Liver (tissue), 3 donors: ENCODE data around the gene CFAP99.

Source experiments
- ATF3 ChIP-seq: IDR thresholded peaks from 2 replicates; pipeline ENCODE4 v1.6.1; 2016; ENCODE audit warnings: antibody characterized with exemption
- CTCF ChIP-seq: fragments of 150-350 bp; IDR thresholded peaks from 2 replicates; pipeline ENCODE4 v1.5.1; 2017; ENCODE audit warnings: improper control_type of control experiment, low read depth, low read length; ENCODE audit not compliant: missing input control
- EGR1 ChIP-seq, 2 donors: IDR thresholded peaks; 2 replicates each; pipeline ENCODE4 v1.6.1; 2016 to 2018; ENCODE audit warnings: antibody characterized with exemption in 2 of 2, low read depth in 2 of 2
- JUND ChIP-seq, 2 donors: IDR thresholded peaks; 2 replicates each; pipeline ENCODE4 v1.6.1; 2016; ENCODE audit warnings: antibody characterized with exemption in 2 of 2
- RAD21 ChIP-seq, 2 donors: IDR thresholded peaks; 2 replicates each; pipeline ENCODE4 v1.6.1; 2016; ENCODE audit warnings: antibody characterized with exemption in 2 of 2, mild to moderate bottlenecking in 2 of 2
- YY1 ChIP-seq: IDR thresholded peaks from 2 replicates; pipeline ENCODE4 v1.6.1; 2016; ENCODE audit warnings: antibody characterized with exemption, mild to moderate bottlenecking
- TF ChIP-seq, protein P1 (sequence below): IDR thresholded peaks from 2 replicates; pipeline ENCODE4 v1.6.1; 2016; ENCODE audit warnings: antibody characterized with exemption
- TF ChIP-seq, protein P2 (sequence below): IDR thresholded peaks from 2 replicates; pipeline ENCODE4 v1.6.1; 2016; ENCODE audit warnings: antibody characterized with exemption
- TF ChIP-seq, protein P3 (sequence below): IDR thresholded peaks from 2 replicates; pipeline ENCODE4 v1.6.1; 2016; ENCODE audit warnings: antibody characterized with exemption, mild to moderate bottlenecking
- donor health status: healthy.
- donor health status: healthy.

GRCh38 chr4:2416564-2417225 is 2.1 kb upstream of the CFAP99 start:
- TF ChIP-seq CTCF (no peak), JUND (IDR thresholded peaks at IDR 0.05) (no peak), YY1 (no peak), RAD21 (IDR thresholded peaks at IDR 0.05) (no peak), ATF3 (no peak), EGR1 (IDR thresholded peaks at IDR 0.05; ENCODE audit: low read depth in 2 of 2) (no peak)
- TF ChIP-seq, protein P1, sequence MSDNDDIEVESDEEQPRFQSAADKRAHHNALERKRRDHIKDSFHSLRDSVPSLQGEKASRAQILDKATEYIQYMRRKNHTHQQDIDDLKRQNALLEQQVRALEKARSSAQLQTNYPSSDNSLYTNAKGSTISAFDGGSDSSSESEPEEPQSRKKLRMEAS = no peak
- TF ChIP-seq, protein P2, sequence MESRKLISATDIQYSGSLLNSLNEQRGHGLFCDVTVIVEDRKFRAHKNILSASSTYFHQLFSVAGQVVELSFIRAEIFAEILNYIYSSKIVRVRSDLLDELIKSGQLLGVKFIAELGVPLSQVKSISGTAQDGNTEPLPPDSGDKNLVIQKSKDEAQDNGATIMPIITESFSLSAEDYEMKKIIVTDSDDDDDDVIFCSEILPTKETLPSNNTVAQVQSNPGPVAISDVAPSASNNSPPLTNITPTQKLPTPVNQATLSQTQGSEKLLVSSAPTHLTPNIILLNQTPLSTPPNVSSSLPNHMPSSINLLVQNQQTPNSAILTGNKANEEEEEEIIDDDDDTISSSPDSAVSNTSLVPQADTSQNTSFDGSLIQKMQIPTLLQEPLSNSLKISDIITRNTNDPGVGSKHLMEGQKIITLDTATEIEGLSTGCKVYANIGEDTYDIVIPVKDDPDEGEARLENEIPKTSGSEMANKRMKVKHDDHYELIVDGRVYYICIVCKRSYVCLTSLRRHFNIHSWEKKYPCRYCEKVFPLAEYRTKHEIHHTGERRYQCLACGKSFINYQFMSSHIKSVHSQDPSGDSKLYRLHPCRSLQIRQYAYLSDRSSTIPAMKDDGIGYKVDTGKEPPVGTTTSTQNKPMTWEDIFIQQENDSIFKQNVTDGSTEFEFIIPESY = no peak
- TF ChIP-seq, protein P3, sequence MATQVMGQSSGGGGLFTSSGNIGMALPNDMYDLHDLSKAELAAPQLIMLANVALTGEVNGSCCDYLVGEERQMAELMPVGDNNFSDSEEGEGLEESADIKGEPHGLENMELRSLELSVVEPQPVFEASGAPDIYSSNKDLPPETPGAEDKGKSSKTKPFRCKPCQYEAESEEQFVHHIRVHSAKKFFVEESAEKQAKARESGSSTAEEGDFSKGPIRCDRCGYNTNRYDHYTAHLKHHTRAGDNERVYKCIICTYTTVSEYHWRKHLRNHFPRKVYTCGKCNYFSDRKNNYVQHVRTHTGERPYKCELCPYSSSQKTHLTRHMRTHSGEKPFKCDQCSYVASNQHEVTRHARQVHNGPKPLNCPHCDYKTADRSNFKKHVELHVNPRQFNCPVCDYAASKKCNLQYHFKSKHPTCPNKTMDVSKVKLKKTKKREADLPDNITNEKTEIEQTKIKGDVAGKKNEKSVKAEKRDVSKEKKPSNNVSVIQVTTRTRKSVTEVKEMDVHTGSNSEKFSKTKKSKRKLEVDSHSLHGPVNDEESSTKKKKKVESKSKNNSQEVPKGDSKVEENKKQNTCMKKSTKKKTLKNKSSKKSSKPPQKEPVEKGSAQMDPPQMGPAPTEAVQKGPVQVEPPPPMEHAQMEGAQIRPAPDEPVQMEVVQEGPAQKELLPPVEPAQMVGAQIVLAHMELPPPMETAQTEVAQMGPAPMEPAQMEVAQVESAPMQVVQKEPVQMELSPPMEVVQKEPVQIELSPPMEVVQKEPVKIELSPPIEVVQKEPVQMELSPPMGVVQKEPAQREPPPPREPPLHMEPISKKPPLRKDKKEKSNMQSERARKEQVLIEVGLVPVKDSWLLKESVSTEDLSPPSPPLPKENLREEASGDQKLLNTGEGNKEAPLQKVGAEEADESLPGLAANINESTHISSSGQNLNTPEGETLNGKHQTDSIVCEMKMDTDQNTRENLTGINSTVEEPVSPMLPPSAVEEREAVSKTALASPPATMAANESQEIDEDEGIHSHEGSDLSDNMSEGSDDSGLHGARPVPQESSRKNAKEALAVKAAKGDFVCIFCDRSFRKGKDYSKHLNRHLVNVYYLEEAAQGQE = no peak
